ENCODE measurements around the gene STC2. TPM values are rescaled to one million over a fixed set of nuclear protein-coding genes. Genes with fewer than 3 reads are reported as not detected.

Gene STC2
- total RNA-seq, 4 donors from 2014 or later, result 3.8 to 12.0 (median 8.7) TPM

DNA sequence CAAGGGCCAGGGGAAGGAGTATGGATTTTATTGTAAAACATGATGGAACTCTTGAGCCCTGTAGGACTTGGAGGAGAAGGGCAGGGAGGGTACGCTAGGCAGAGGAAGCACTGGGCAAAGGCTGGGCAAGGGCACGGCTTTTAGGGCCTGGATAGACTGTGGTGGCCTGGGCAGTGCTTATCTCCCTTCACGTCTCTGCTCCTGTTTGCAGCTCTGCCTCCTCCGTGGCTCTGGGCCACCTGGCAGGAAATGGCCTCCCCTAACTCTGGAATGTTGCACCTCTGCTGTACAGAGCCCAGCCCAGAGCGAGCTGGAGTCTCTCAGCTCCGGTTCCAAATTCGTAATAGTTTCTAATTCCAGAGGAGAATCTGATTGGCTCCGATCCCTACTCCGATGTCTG lies 12.2 kb upstream of the STC2 start:
- H3K27me3 ChIP-seq, result no peaks in the 10 kb centered on the region
- H3K36me3 ChIP-seq, result no peaks in the 10 kb centered on the region
- intact Hi-C loops (cut with DNase I), result no loop called here
- H3K27ac ChIP-seq, result no peak overlapping the region
- 82 to 83% methylated on average over 9 of the region's 9 CpGs for WGBS, 2 donors
- no peaks in the 10 kb centered on the region for H3K4me1 ChIP-seq
- no peak for TF ChIP-seq POLR2A (IDR thresholded peaks at IDR 0.05)
- TF ChIP-seq, protein P1, sequence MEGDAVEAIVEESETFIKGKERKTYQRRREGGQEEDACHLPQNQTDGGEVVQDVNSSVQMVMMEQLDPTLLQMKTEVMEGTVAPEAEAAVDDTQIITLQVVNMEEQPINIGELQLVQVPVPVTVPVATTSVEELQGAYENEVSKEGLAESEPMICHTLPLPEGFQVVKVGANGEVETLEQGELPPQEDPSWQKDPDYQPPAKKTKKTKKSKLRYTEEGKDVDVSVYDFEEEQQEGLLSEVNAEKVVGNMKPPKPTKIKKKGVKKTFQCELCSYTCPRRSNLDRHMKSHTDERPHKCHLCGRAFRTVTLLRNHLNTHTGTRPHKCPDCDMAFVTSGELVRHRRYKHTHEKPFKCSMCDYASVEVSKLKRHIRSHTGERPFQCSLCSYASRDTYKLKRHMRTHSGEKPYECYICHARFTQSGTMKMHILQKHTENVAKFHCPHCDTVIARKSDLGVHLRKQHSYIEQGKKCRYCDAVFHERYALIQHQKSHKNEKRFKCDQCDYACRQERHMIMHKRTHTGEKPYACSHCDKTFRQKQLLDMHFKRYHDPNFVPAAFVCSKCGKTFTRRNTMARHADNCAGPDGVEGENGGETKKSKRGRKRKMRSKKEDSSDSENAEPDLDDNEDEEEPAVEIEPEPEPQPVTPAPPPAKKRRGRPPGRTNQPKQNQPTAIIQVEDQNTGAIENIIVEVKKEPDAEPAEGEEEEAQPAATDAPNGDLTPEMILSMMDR (IDR thresholded peaks at IDR 0.05), result no peak
- H3K4me3 ChIP-seq (replicated peaks in 1 of 3), result no peak overlapping the region
- DNase-seq, result no peak
- H3K9me3 ChIP-seq, result no peaks in the 10 kb centered on the region

- WGBS, 2 donors, result 82 to 89% methylated on average over 11 of the region's 11 CpGs
- Histone ChIP-seq H3K9me3 (no peaks in the 10 kb centered on the region), H3K27me3 (no peaks in the 10 kb centered on the region), H3K27ac (no peak overlapping the region), H3K36me3 (no peaks in the 10 kb centered on the region), H3K4me1 (no peaks in the 10 kb centered on the region), H3K4me3 (replicated peaks in 1 of 3) (no peak overlapping the region)
- DNase-seq, result no peak
- no peak for TF ChIP-seq POLR2A (IDR thresholded peaks at IDR 0.05)
- TF ChIP-seq, protein P1 (IDR thresholded peaks at IDR 0.05), result no peak
- intact Hi-C loops (cut with DNase I), result no loop called here
Observed at GRCh38 chr5:173339286-173339685, 11.1 kb upstream of the STC2 start.

- H3K36me3 ChIP-seq, result no peaks in the 10 kb centered on the region
- no peak for DNase-seq
- no peak overlapping the region for H3K27ac ChIP-seq
- H3K9me3 ChIP-seq, result no peaks in the 10 kb centered on the region
- TF ChIP-seq, protein P1 (IDR thresholded peaks at IDR 0.05), result no peak
- no peak for TF ChIP-seq POLR2A (IDR thresholded peaks at IDR 0.05)
- 87% methylated on average over 10 of the region's 10 CpGs for WGBS, 2 donors
- no peaks in the 10 kb centered on the region for H3K4me1 ChIP-seq
- no peak overlapping the region for H3K4me3 ChIP-seq (replicated peaks in 1 of 3)
- intact Hi-C loops (cut with DNase I), result no loop called here
- no peaks in the 10 kb centered on the region for H3K27me3 ChIP-seq
Observed at GRCh38 chr5:173338380-173339015, 10.3 kb upstream of the STC2 start.

- TF ChIP-seq POLR2A (IDR thresholded peaks at IDR 0.05), result no peak
- TF ChIP-seq, protein P1 (IDR thresholded peaks at IDR 0.05), result no peak
- Histone ChIP-seq H3K9me3 (no peaks in the 10 kb centered on the region), H3K36me3 (no peaks in the 10 kb centered on the region), H3K4me1 (peaks cover 2% of the 10 kb centered on the region in 2 donors), H3K27ac (no peak overlapping the region), H3K4me3 (replicated peaks in 1 of 3) (no peak overlapping the region), H3K27me3 (no peaks in the 10 kb centered on the region)
- intact Hi-C loops (cut with DNase I), result no loop called here
- 85 to 91% methylated on average over 2 of the region's 2 CpGs for WGBS, 2 donors
- no peak for DNase-seq
Observed at GRCh38 chr5:173334808-173335207, 6.6 kb upstream of the STC2 start.

DNA sequence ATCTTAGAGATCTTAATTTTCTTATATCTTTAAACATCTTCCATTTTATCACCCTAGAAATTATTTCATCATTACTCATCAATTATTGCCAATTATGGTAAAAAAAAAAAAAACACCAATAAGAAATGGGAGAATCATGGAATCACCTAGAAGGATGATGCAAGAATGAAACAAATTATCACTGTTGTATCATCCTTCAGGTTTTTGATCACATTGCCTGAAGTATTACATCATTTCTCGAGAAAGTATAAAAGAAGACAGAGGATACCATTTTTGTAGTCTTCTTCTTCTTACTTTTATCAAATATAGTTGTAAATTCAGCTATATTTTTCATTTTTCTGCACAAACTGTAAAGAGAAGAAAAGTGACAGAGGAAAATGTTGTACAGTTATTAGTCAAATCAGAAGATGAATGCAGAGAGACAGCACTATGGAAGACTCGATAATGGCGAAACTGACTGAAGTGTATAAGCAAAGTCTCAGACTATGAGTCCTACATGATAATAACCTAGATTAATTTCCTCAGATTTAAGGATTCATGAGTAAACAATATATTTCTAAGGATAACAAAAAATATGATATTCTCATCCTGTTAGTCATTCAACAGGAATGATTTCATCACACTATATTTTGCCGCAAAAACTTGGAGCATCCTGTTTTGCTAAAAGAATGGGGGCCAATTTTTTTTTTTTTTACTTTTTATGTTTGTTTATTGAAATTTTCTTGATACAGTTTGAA lies 5.9 kb upstream of the STC2 start:
- H3K4me1 ChIP-seq, result peaks cover 8 to 9% of the 10 kb centered on the region in 2 donors
- 88 to 90% methylated on average over 4 of the region's 4 CpGs for WGBS, 2 donors
- DNase-seq, result no peak
- intact Hi-C loops (cut with DNase I), result no loop called here
- H3K27ac ChIP-seq, result no peak overlapping the region
- TF ChIP-seq, protein P1 (IDR thresholded peaks at IDR 0.05), result no peak
- TF ChIP-seq POLR2A (IDR thresholded peaks at IDR 0.05), result no peak
- H3K4me3 ChIP-seq (replicated peaks in 1 of 3), result no peak overlapping the region
- no peaks in the 10 kb centered on the region for H3K9me3 ChIP-seq
- H3K36me3 ChIP-seq, result no peaks in the 10 kb centered on the region
- no peaks in the 10 kb centered on the region for H3K27me3 ChIP-seq

Data from thyroid gland (tissue), 4 donors.